Measurements from ENCODE around the gene PFKP.
"Not testable (repeated sequence)": the region's sequence is repeated elsewhere in the genome, so short reads cannot be mapped to it uniquely, and the experiment has no call there.

The PFKP gene

GRCh38 chr10:3096149-3096548 lies 28.8 kb downstream of the PFKP start:
- DNase-seq (ENCODE audit: low read depth in 1 of 2, low spot score in 1 of 2) = no peak

DNA sequence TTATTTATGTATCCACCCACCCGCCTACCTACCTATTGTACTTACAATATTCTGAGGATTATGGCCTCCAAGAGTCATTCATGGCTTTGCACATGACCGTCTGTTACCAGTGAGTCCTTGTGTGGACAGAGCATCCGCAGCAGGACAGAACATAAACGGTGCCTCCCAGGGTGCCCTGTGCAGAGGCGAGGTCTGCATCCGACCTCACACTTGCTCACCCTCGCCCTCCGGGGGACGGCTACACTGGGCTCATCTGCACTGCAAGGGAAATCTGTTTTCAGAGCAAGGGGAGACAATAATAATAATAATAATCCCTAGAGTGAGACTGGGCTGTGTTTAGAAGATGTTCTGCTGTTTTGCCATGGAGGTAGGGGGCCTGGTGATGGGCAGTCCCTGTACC lies 29.8 kb downstream of the PFKP start:
- no peak for DNase-seq (ENCODE audit: low read depth in 1 of 2, low spot score in 1 of 2)

DNA sequence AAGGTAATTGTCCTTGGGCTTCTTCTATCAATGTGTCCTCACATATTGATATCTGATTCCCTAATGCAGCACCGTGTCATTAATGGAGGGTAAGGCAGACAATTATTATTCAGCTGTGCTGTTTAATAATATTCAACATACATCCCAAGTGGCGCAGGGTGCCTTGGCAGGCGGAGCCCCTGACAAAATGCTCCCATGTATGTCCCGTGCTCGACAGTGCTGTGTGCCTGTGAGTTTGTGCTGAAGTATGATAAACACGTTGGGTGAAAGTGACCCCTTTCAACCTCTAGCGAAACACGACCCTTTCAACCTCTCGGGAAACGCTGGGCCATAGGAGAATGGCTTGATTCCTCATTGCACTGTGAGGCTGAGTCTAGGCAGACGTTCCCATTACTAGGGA lies 31.3 kb downstream of the PFKP start:
- DNase-seq (ENCODE audit: low read depth in 1 of 2, low spot score in 1 of 2) = no peak

DNA sequence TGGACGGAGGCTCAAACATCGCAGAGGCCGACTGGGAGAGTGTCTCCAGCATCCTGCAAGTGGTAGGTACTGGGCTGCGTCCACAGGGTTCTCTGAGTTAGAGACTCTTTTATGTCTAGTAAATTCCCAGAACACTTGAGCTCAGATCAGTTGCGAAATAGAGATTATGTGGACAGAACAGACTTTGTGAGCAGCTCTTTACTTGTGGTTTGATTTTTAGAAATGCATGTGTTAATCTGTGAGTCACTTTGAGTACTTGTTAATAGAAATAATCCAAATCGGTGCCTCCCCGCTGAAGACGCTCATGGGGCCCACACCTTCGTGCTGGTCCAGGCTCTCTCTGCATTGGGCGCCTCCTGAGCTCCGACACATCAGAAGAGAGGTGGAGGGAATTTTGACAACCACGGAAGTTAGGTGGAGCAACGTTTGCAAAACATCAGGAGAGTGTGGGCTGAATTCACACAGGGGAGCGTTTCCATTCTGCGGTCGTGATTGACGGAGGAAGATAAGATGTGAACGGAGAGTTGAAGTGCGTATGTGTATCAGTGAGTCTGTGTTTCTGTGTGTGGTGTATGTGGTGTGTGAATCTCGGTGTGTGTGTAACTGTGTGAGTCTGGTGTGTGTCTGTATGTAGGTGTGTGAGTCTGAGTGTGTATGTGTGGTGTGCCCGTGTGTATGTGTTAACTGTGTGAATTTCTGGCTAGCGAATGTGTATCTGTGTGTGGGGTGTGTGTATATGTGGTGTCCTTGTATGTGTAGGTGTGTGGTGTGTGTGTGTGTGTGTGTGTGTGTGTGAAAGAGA lies 32.1 kb downstream of the PFKP start:
- no peak for DNase-seq (ENCODE audit: low read depth in 1 of 2, low spot score in 1 of 2)

DNA sequence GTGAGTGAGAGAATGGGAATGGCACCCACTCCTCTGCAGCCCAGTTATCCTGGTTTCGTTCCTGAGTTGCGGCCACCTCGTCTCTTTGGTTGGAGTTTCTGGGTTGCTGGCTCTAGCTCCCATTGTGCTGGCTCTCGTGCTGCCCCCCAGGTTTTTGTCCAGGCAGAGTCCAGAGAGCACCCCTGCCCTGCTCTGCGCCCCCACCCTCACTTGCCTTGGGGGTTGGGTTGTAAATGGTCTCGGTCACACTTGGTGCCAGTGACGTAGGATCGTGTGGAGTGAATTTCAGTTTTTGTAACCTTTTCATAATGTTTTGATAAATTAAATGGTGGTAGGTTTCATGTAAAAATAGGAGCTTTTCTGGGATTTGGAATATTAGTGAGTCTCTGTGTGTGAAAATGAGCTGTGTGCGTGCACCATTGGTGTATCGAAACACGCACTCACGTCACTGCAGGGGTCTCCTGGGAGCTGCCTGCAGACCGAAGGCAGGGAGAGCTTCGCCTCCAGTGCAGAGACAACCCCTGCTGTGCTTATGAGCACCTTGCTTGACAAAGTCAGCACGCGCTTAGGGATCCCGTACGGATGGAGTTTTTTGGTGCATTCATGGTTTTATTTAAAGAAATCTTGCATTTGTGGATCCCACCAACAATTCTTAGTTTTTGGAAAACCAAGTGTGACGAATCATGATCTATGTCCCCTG lies 32.9 kb downstream of the PFKP start:
- no peak for DNase-seq (ENCODE audit: low read depth in 1 of 2, low spot score in 1 of 2)

GRCh38 chr10:3100856-3101640 lies 33.7 kb downstream of the PFKP start:
- no peak for DNase-seq (ENCODE audit: low read depth in 1 of 2, low spot score in 1 of 2)

DNA sequence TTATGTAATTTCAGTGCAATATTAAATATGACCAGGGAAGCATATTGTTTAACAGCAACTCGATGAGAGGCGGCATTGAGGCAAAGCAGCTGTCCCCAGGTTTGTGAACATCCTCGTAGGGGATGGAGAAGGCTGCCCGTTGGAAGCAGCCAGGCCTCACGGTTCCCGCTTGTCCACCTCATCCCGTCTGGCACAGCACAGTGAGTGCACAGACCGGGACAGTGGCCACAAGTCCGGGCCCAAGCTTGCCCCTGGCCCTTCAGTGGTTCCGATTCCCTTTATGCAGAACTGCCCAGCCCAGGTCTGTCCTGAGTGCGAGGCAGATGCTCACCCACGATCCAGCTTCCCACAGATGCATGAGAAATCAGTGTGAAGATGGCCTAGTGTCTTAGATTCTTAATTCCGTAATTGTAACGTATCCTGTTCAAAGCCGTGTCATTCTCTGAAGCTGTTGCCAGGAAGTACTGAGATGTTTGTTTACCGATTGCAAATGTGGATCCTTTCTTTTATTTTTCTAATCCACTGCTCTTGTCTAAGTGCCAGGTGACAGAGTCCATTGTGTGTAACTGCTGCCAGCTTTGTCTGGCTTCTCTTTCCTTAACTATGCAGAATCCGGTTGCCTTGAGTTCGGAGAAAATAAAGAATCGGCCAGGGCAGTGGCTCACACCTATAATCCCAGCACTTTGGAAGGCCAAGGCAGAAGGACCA lies 35.5 kb downstream of the PFKP start:
- DNase-seq (ENCODE audit: low read depth in 1 of 2, low spot score in 1 of 2) = no peak

- DNase-seq (ENCODE audit: low read depth in 1 of 2, low spot score in 1 of 2) = no peak
Measured at GRCh38 chr10:3103646-3104045, 36.3 kb downstream of the PFKP start.

- DNase-seq (ENCODE audit: low read depth in 1 of 2, low spot score in 1 of 2) = no peak
Measured at GRCh38 chr10:3104251-3104918, 37.0 kb downstream of the PFKP start.

DNA sequence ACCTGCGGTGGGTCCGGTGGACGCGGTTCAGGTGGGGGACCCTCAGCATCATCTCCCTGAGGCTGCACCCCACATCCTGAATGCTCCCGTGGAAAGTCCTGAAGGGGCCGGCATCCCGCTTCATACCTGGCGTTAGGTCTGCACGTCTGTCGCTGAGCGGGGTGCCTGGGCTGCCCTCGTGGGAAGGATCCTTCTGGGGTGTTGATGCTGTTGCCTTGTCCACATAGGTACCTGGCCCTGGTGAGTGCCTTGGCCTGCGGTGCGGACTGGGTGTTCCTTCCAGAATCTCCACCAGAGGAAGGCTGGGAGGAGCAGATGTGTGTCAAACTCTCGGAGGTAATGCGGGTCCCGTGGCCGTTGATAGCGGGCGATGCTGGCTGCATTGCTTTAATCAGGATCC lies 37.8 kb downstream of the PFKP start:
- no peak for DNase-seq (ENCODE audit: low read depth in 1 of 2, low spot score in 1 of 2)

- DNase-seq (ENCODE audit: low read depth in 1 of 2, low spot score in 1 of 2) = no peak
Measured at GRCh38 chr10:3105905-3106304, 38.6 kb downstream of the PFKP start.

DNA sequence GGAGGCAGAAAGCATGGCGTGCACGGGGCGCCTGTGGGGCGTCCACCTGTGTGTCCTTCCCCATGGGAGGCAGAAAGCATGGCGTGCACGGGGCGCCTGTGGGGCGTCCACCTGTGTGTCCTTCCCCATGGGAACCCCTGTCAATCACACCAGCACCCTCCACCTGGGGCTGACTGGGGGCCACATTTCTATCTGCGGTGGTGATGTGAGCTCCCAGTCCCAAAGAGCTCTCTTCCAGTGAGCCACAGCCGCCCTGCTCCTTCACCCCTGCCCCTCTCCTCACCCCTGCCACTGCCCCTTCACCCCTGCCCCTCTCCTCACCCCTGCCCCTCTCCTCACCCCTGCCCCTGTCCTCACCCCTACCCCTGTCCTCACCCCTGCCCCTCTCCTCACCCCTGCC lies 39.0 kb downstream of the PFKP start:
- DNase-seq (ENCODE audit: low read depth in 1 of 2, low spot score in 1 of 2) = not testable (repeated sequence)

DNA sequence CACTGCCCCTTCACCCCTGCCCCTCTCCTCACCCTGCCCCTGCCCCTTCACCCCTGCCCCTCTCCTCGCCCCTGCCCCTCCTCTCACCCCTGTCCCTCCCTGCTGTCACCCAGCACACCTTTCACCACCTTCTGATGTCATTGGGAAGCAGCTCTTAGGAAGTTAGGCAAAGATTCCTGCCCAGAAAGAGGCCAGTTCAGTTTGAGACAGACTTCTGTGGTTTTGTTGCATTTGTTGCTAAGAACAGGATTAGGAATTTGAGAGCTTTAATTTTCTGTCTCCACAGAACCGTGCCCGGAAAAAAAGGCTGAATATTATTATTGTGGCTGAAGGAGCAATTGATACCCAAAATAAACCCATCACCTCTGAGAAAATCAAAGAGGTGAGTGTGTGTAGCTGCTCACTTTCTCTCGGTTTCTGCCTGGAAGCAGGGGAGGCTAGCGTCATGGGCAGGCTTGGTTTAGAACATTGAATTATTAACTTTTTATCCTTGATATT lies 39.6 kb downstream of the PFKP start:
- no peak for DNase-seq (ENCODE audit: low read depth in 1 of 2, low spot score in 1 of 2)

DNA sequence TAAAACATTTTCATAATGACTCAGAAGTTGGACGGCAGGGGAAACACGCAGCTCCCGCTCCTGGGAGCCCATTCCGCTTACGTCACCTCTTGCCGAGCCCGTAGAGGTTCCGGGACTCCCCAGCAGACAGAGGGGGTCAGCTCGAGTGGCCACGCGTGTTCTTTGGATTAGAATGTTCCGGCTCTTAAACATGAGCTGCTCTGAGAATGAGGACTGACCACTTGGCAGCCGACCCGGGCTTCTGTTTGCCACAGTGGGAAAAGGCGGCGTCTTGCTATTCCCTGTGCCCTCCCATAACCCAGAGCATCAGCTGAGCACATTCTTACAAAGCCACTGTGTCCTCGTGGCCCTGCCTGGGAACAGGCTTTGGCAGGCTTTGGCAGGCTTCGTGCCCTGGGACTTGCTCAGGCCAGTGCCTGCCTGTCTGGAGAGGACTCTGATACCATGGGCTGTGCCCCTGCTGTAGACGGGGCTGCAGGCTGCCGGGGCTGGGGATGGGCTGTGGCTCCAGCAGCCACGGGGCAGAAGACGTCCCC lies 40.1 kb downstream of the PFKP start:
- no peak for DNase-seq (ENCODE audit: low read depth in 1 of 2, low spot score in 1 of 2)

DNA sequence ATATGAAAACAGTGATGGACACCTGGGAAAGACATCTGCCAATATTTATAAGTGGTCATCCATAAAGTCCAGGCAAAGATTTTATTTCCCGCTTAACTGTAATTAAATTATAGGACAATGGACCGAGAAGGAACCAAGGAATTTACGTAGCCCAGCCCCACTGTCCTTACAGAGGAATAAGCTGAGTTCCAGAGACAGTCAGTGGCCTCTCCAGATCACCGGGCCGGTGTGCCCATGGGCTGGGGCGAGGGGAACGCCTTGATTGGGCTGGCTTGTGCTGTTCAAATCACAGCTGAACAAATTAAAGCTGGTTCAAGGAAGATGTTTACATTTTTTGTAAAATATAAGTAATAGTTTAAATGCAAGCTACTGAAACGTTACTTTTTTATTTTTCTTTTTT lies 40.7 kb downstream of the PFKP start:
- DNase-seq (ENCODE audit: low read depth in 1 of 2, low spot score in 1 of 2) = no peak

DNA sequence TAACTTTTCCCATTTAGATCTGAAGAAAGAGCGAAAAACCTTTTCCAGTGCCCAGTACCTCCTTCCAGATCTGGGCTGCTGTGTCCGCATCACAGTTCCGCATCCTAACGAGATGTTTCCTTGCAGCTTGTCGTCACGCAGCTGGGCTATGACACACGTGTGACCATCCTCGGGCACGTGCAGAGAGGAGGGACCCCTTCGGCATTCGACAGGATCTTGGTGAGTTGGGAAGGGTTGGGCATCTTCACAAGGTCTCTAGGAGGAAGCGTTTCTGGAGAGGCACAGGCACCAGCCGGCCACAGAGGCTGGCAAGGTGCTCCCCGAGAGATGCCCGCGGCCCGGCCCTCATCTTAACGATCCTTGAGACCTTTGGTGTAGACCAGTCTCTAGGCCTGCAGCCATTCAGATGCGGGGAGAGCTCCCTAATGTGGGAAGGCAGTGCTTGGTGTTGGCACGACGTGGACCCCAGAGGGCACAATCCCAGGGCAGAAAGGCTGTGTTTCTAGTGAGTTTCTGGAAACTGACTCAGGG lies 41.3 kb downstream of the PFKP start:
- DNase-seq (ENCODE audit: low read depth in 1 of 2, low spot score in 1 of 2) = no peak

GRCh38 chr10:3109196-3109595 lies 41.8 kb downstream of the PFKP start:
- DNase-seq (ENCODE audit: low read depth in 1 of 2, low spot score in 1 of 2) = no peak

DNA sequence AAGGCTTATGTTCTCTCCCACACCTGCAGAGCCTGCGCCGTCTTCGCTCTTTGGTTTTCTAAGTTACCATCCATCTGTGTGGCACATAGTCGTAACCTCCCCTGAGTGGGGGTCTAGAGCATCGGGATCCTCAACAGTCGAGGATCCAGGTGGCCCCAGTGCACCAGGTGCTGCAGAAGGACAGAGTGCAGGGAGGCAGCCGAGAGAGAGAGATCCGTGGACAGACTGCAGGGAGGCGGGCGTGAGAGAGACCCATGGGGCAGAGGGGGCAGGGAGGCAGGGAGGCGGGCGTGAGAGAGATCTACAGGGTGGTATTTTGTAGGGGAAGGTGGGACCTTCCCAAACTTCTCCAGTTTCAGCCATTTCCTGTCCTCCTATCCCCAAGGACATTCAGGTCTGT lies 42.3 kb downstream of the PFKP start:
- DNase-seq (ENCODE audit: low read depth in 1 of 2, low spot score in 1 of 2) = no peak

GRCh38 chr10:3110782-3111620 lies 43.7 kb downstream of the PFKP start:
- no peak for DNase-seq (ENCODE audit: low read depth in 1 of 2, low spot score in 1 of 2)
